Keratinocyte (primary cell): ENCODE data around the gene SMAD5. TPM values are rescaled to one million over a fixed set of nuclear protein-coding genes. Genes with fewer than 3 reads are reported as not detected.

Experiments
- DNase-seq: peaks from one replicate; pipeline ENCODE4 v3.0.0-alpha.2; 2011; ENCODE audit warnings: low read depth, missing footprints, low spot score
- FAIRE-seq: peaks from 2 replicates; lab custom pipeline; 2011; peaks lifted over from hg19 to GRCh38; lab: Jason Lieb, UNC
- H2AFZ ChIP-seq: 2 replicates; pipeline ENCODE4 v1.6.0; 2012; ENCODE audit warnings: low read length, control low read depth, inconsistent platforms; ENCODE audit not compliant: control insufficient read depth
- H3K27ac ChIP-seq: 2 replicates; pipeline ENCODE4 v1.5.1; 2011; ENCODE audit warnings: low read length; ENCODE audit not compliant: control insufficient read depth, insufficient read depth
- H3K27me3 ChIP-seq: 3 replicates; pipeline ENCODE4 v1.6.0; 2011; ENCODE audit warnings: low read length; ENCODE audit not compliant: control insufficient read depth, insufficient read depth; ENCODE audit errors: extremely low read depth
- H3K36me3 ChIP-seq, 2 experiments: 2 replicates in 1 of 2; 3 replicates in 1 of 2; pipeline ENCODE4 v1.5.1; 2011; ENCODE audit warnings: low read length in 2 of 2, mild to moderate bottlenecking in 1 of 2; ENCODE audit not compliant: control insufficient read depth in 2 of 2, insufficient read depth in 2 of 2; ENCODE audit errors: extremely low read depth in 1 of 2
- H3K4me1 ChIP-seq: 3 replicates; pipeline ENCODE4 v1.5.1; 2011; ENCODE audit warnings: low read length; ENCODE audit not compliant: control insufficient read depth, insufficient read depth; ENCODE audit errors: extremely low read depth
- H3K4me2 ChIP-seq: 3 replicates; pipeline ENCODE4 v1.6.0; 2011; ENCODE audit warnings: low read depth, low read length; ENCODE audit not compliant: control insufficient read depth, insufficient read depth; ENCODE audit errors: extremely low read depth
- H3K4me3 ChIP-seq, 3 experiments: fragments of 200-600 bp in 1 of 3; sonication (generic) in 1 of 3; 2 replicates in 2 of 3; 3 replicates in 1 of 3; pipeline ENCODE4 v1.5.1; 2011 to 2016; ENCODE audit warnings: low read length in 3 of 3, mild to moderate bottlenecking in 3 of 3, control low read depth in 2 of 3, inconsistent platforms in 1 of 3, low read depth in 1 of 3, mixed read lengths in 1 of 3, mixed run types in 1 of 3, moderate library complexity in 1 of 3; ENCODE audit not compliant: control insufficient read depth in 2 of 3, insufficient read depth in 2 of 3; ENCODE audit errors: extremely low read depth in 1 of 3
- H3K79me2 ChIP-seq: 2 replicates; pipeline ENCODE4 v1.6.0; 2012; ENCODE audit warnings: low read length; ENCODE audit not compliant: control insufficient read depth, insufficient read depth
- H3K9ac ChIP-seq: 3 replicates; pipeline ENCODE4 v1.6.0; 2011; ENCODE audit warnings: low read length; ENCODE audit not compliant: control insufficient read depth, insufficient read depth; ENCODE audit errors: extremely low read depth
- H3K9me1 ChIP-seq: 3 replicates; pipeline ENCODE4 v1.6.0; 2011; ENCODE audit warnings: low read length; ENCODE audit not compliant: control insufficient read depth, insufficient read depth; ENCODE audit errors: extremely low read depth
- H3K9me3 ChIP-seq: 2 replicates; pipeline ENCODE4 v1.5.1; 2012; ENCODE audit warnings: low read depth, low read length; ENCODE audit not compliant: control insufficient read depth
- H4K20me1 ChIP-seq: 3 replicates; pipeline ENCODE4 v1.6.0; 2011; ENCODE audit warnings: low read length; ENCODE audit not compliant: control insufficient read depth, insufficient read depth; ENCODE audit errors: extremely low read depth
- EZH2 ChIP-seq: IDR thresholded peaks from one replicate; pipeline ENCODE4 v1.6.1; 2012; ENCODE audit warnings: inconsistent platforms, mild to moderate bottlenecking, low read length, moderate library complexity
- dilution Hi-C: fragments of 300-500 bp; cut with MboI; formaldehyde crosslinking; loops from one replicate; pipeline ENCODE4 v1.7.0; 2020; ENCODE audit warnings: low sequenced_read_pairs; ENCODE audit not compliant: extremely low pct_ligation_motif_present
- polyA plus RNA-seq, 5 experiments: library from polyadenylated mRNA; depleted of rRNA in 3 of 5; stranded (reverse) in 3 of 5; stranded (forward) in 1 of 5; unstranded in 1 of 5; fragments of >200 nt; gene quantifications; 1 replicate in 1 of 5; 2 replicates in 3 of 5; 3 replicates in 1 of 5; pipeline versions ENCODE4 v1.2.1 to v1.2.3, GENCODE V29; 2011 to 2012; ENCODE audit warnings: missing spikeins in 2 of 5, low read depth in 1 of 5, low replicate concordance in 1 of 5
- TF ChIP-seq, protein P1 (sequence below), 3 experiments: IDR thresholded peaks in 1 of 3; conservative IDR thresholded peaks in 1 of 3; optimal IDR thresholded peaks in 1 of 3; 2 replicates in 2 of 3; 3 replicates in 1 of 3; pipeline versions ENCODE3 to v1.5.1; 2011; ENCODE audit warnings: low read length in 3 of 3, mild to moderate bottlenecking in 3 of 3, moderate library complexity in 2 of 3, control low read depth in 1 of 3, inconsistent platforms in 1 of 3; ENCODE audit not compliant: insufficient read depth in 2 of 3; ENCODE audit errors: extremely low read depth in 1 of 3

SMAD5 gene
- polyA plus RNA-seq, 1 donor (not counting 4 experiments of a cell fraction or from before 2014, with no cell fraction given) = 72.1 TPM

DNA sequence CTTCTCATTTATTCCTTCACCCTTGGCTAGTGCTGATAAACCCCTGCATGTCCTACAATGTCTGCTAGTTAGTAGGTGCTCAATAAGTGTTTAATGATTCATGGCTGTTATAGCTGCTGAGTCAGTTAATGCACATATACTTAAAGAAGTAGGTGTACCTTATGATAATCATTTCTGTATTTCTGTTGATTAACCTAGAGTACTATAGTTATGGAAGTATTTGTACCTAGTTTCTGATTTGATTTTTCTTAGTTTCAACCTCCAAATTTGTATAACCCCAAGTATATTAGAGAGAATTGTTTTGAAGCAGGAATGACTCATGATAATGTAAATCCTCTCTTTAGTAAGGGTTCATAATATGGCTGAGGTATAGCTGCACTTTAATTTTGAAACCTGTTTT lies 8.9 kb downstream of the SMAD5 start:
- peaks cover 23% of the 10 kb centered on the region for H4K20me1 ChIP-seq
- DNase-seq (no peak), FAIRE-seq (peak; percentile 23)

DNA sequence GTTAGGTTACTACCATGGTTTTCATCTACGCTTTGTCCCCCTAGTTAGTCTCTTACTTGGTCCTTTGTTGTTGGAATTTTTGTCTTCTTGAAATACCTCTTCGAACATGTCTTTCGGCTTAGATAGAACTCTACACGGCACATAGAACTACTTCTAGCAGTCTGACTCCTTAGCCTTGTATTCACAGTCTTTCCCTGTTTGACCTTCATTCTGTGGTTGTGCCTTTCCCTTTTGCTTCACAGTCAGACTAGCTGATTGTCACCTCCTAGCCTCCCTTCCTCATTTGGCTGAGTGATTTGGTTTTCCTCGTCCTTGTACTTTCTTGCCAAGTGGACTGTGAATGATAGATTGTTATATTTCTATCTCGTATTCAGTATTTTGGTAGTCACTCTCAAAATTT lies 10.7 kb downstream of the SMAD5 start:
- DNase-seq = no peak
- H3K4me1 ChIP-seq = peaks cover 23% of the 10 kb centered on the region
- H3K9me3 ChIP-seq = no peaks in the 10 kb centered on the region
- no peak overlapping the region for H3K27ac ChIP-seq
- no peak overlapping the region for H3K9ac ChIP-seq
- H3K79me2 ChIP-seq = peaks cover 100% of the 10 kb centered on the region
- H3K4me3 ChIP-seq = no peak overlapping the region
- H3K27me3 ChIP-seq = no peaks in the 10 kb centered on the region
- no peak for TF ChIP-seq EZH2
- TF ChIP-seq, protein P1, sequence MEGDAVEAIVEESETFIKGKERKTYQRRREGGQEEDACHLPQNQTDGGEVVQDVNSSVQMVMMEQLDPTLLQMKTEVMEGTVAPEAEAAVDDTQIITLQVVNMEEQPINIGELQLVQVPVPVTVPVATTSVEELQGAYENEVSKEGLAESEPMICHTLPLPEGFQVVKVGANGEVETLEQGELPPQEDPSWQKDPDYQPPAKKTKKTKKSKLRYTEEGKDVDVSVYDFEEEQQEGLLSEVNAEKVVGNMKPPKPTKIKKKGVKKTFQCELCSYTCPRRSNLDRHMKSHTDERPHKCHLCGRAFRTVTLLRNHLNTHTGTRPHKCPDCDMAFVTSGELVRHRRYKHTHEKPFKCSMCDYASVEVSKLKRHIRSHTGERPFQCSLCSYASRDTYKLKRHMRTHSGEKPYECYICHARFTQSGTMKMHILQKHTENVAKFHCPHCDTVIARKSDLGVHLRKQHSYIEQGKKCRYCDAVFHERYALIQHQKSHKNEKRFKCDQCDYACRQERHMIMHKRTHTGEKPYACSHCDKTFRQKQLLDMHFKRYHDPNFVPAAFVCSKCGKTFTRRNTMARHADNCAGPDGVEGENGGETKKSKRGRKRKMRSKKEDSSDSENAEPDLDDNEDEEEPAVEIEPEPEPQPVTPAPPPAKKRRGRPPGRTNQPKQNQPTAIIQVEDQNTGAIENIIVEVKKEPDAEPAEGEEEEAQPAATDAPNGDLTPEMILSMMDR (optimal IDR thresholded peaks at IDR 0.05 in 1 of 3, IDR thresholded peaks at IDR 0.05 in 1 of 3, conservative IDR thresholded peaks at IDR 0.05 in 1 of 3; ENCODE audit: extremely low read depth in 1 of 3, insufficient read depth in 2 of 3, low read length in 3 of 3) = no peak
- FAIRE-seq = no peak
- no peaks in the 10 kb centered on the region for H3K9me1 ChIP-seq
- peaks cover 17% of the 10 kb centered on the region for H4K20me1 ChIP-seq
- H3K36me3 ChIP-seq = no peaks in the 10 kb centered on the region
- no peak overlapping the region for H3K4me2 ChIP-seq
- H2AFZ ChIP-seq = no peak overlapping the region
- dilution Hi-C loops = no loop called here

More for the DNA sequence above, 8.9 kb downstream of the SMAD5 start:
- H3K9me3 ChIP-seq = no peaks in the 10 kb centered on the region
- H3K9ac ChIP-seq = no peak overlapping the region
- H3K4me2 ChIP-seq = peak overlapping the region; percentile 12
- dilution Hi-C loops = no loop called here
- H3K27me3 ChIP-seq = no peaks in the 10 kb centered on the region
- H3K4me1 ChIP-seq = peaks cover 38% of the 10 kb centered on the region
- no peak overlapping the region for H2AFZ ChIP-seq
- TF ChIP-seq, protein P1 (optimal IDR thresholded peaks at IDR 0.05 in 1 of 3, IDR thresholded peaks at IDR 0.05 in 1 of 3, conservative IDR thresholded peaks at IDR 0.05 in 1 of 3; ENCODE audit: extremely low read depth in 1 of 3, insufficient read depth in 2 of 3, low read length in 3 of 3) = no peak
- no peak for TF ChIP-seq EZH2
- no peak overlapping the region for H3K4me3 ChIP-seq
- peak overlapping the region; percentile 19 for H3K27ac ChIP-seq
- peaks cover 96% of the 10 kb centered on the region for H3K79me2 ChIP-seq
- no peaks in the 10 kb centered on the region for H3K36me3 ChIP-seq
- H3K9me1 ChIP-seq = no peaks in the 10 kb centered on the region
